NCI-H526 (cell line): ENCODE measurements around the gene LRCH1.

ENCODE experiments used
- DNase-seq, 2 experiments: peaks; one replicate each; lab custom pipeline; 2025; lab: John Stamatoyannopoulos, UW

The LRCH1 gene

GRCh38 chr13:46801858-46802257, 248.9 kb downstream of the LRCH1 start:
- DNase-seq: no peak
